GM21737 (cell line): ENCODE measurements around the gene MAPRE3.
A peak's percentile ranks its signal among the peaks of the same experiment; 100 is the strongest.
"Not testable (repeated sequence)": the region's sequence is repeated elsewhere in the genome, so short reads cannot be mapped to it uniquely, and the experiment has no call there.

ENCODE experiments used
- ATAC-seq: cut with Tn5 transposase; IDR thresholded peaks from one replicate; pipeline ENCODE4 v1.9.1; 2021; ENCODE audit warnings: mild to moderate bottlenecking, moderate library complexity; ENCODE audit not compliant: unreplicated experiment

MAPRE3 gene

GRCh38 chr2:27065128-27065527 lies 94.7 kb downstream of the MAPRE3 start:
- no peak for ATAC-seq

- no peak for ATAC-seq
Measured at GRCh38 chr2:27067385-27067784, 96.9 kb downstream of the MAPRE3 start.

- ATAC-seq = no peak
Measured at GRCh38 chr2:27069436-27069835, 99.0 kb downstream of the MAPRE3 start.

GRCh38 chr2:27069961-27070618 lies 99.7 kb downstream of the MAPRE3 start:
- no peak for ATAC-seq

GRCh38 chr2:27070653-27071276 lies 100.3 kb downstream of the MAPRE3 start:
- no peak for ATAC-seq

- ATAC-seq = peak; percentile 83
Measured at GRCh38 chr2:27071277-27071989, 101.0 kb downstream of the MAPRE3 start, which contains the start of gene OST4. Gene OST4 (minus strand): TSS chr2:27071654.

GRCh38 chr2:27071990-27072830 lies 101.8 kb downstream of the MAPRE3 start:
- ATAC-seq = peak; percentile 3

- ATAC-seq = no peak
Measured at GRCh38 chr2:27072920-27073319, 102.5 kb downstream of the MAPRE3 start.

- no peak for ATAC-seq
Measured at GRCh38 chr2:27073782-27074181, 103.3 kb downstream of the MAPRE3 start.

- ATAC-seq = no peak
Measured at GRCh38 chr2:27074738-27075565, 104.5 kb downstream of the MAPRE3 start.

GRCh38 chr2:27075566-27075871 lies 105.1 kb downstream of the MAPRE3 start:
- ATAC-seq = not testable (repeated sequence)

- ATAC-seq = no peak
Measured at GRCh38 chr2:27076323-27076722, 105.9 kb downstream of the MAPRE3 start.
